A549 (cell line): ENCODE measurements around the gene NELFA.

Source experiments
- CTCF ChIP-seq: fragments of >200 bp; sonication (Bioruptor Twin); formaldehyde crosslinking; IDR thresholded peaks from 3 replicates; pipeline ENCODE4 v1.5.1; 2016
- EP300 ChIP-seq, 2 experiments: fragments of >200 bp; sonication (Bioruptor Twin); formaldehyde crosslinking; IDR thresholded peaks; 2 replicates in 1 of 2; 3 replicates in 1 of 2; pipeline ENCODE4 v1.6.1; 2016 to 2017
- ESRRA ChIP-seq: fragments of 150-350 bp; IDR thresholded peaks from 2 replicates; pipeline ENCODE4 v1.6.1; 2014; ENCODE audit warnings: mild to moderate bottlenecking, low read length, borderline replicate concordance
- TF ChIP-seq, protein P1 (sequence below): fragments of 200-600 bp; sonication (generic); IDR thresholded peaks from 2 replicates; pipeline ENCODE4 v1.6.1; 2016; ENCODE audit warnings: antibody characterized with exemption, mild to moderate bottlenecking, moderate library complexity
- TF ChIP-seq, protein P2 (sequence below): IDR thresholded peaks from 2 replicates; pipeline ENCODE4 v1.6.1; 2012

GRCh38 chr4:1964443-1964842 is 44.3 kb downstream of the NELFA start:
- no peak for TF ChIP-seq ESRRA
- no peak for TF ChIP-seq CTCF
- TF ChIP-seq, protein P1, sequence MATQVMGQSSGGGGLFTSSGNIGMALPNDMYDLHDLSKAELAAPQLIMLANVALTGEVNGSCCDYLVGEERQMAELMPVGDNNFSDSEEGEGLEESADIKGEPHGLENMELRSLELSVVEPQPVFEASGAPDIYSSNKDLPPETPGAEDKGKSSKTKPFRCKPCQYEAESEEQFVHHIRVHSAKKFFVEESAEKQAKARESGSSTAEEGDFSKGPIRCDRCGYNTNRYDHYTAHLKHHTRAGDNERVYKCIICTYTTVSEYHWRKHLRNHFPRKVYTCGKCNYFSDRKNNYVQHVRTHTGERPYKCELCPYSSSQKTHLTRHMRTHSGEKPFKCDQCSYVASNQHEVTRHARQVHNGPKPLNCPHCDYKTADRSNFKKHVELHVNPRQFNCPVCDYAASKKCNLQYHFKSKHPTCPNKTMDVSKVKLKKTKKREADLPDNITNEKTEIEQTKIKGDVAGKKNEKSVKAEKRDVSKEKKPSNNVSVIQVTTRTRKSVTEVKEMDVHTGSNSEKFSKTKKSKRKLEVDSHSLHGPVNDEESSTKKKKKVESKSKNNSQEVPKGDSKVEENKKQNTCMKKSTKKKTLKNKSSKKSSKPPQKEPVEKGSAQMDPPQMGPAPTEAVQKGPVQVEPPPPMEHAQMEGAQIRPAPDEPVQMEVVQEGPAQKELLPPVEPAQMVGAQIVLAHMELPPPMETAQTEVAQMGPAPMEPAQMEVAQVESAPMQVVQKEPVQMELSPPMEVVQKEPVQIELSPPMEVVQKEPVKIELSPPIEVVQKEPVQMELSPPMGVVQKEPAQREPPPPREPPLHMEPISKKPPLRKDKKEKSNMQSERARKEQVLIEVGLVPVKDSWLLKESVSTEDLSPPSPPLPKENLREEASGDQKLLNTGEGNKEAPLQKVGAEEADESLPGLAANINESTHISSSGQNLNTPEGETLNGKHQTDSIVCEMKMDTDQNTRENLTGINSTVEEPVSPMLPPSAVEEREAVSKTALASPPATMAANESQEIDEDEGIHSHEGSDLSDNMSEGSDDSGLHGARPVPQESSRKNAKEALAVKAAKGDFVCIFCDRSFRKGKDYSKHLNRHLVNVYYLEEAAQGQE, result no peak
- TF ChIP-seq, protein P2, sequence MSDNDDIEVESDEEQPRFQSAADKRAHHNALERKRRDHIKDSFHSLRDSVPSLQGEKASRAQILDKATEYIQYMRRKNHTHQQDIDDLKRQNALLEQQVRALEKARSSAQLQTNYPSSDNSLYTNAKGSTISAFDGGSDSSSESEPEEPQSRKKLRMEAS, result no peak
- TF ChIP-seq EP300 (IDR thresholded peaks at IDR 0.05), result no peak
